Progenitor cell of endocrine pancreas (in vitro differentiated cells): Measurements from ENCODE around the gene SPON2. TPM values are rescaled to one million over a fixed set of nuclear protein-coding genes. Genes with fewer than 3 reads are reported as not detected.
A peak's percentile ranks its signal among the peaks of the same experiment; 100 is the strongest.

ENCODE experiments used
- DNase-seq: peaks from one replicate; pipeline ENCODE4 v3.0.0; 2021; ENCODE audit warnings: low spot score; ENCODE audit not compliant: unreplicated experiment
- H3K27ac Mint-ChIP-seq: 2 replicates; pipeline ENCODE4 v1.8.0; 2021; ENCODE audit warnings: mild to moderate bottlenecking, moderate library complexity, mixed read lengths
- H3K27me3 Mint-ChIP-seq: 2 replicates; pipeline ENCODE4 v1.8.0; 2021; ENCODE audit warnings: mixed read lengths
- H3K36me3 Mint-ChIP-seq: 2 replicates; pipeline ENCODE4 v1.8.0; 2022; ENCODE audit warnings: mixed read lengths; ENCODE audit not compliant: insufficient read depth
- H3K4me1 Mint-ChIP-seq: 2 replicates; pipeline ENCODE4 v1.8.0; 2021; ENCODE audit warnings: low read depth, mixed read lengths
- H3K4me3 Mint-ChIP-seq: 2 replicates; pipeline ENCODE4 v1.8.0; 2021; ENCODE audit warnings: low read depth, mild to moderate bottlenecking, moderate library complexity, mixed read lengths
- H3K9me3 Mint-ChIP-seq: 2 replicates; pipeline ENCODE4 v1.8.0; 2021; ENCODE audit warnings: low read depth, mixed read lengths
- CTCF ChIP-seq: fragments of 200-600 bp; sonication (generic); IDR thresholded peaks from one replicate; pipeline ENCODE4 v1.5.0; 2021; ENCODE audit warnings: antibody characterized with exemption, mild to moderate bottlenecking; ENCODE audit not compliant: unreplicated experiment
- total RNA-seq: library from RNA; stranded (reverse); gene quantifications from 2 replicates; pipeline ENCODE4 v1.2.1, GENCODE V29; 2021

SPON2 gene
- total RNA-seq, 1 donor from 2014 or later: 2.2 TPM

DNA sequence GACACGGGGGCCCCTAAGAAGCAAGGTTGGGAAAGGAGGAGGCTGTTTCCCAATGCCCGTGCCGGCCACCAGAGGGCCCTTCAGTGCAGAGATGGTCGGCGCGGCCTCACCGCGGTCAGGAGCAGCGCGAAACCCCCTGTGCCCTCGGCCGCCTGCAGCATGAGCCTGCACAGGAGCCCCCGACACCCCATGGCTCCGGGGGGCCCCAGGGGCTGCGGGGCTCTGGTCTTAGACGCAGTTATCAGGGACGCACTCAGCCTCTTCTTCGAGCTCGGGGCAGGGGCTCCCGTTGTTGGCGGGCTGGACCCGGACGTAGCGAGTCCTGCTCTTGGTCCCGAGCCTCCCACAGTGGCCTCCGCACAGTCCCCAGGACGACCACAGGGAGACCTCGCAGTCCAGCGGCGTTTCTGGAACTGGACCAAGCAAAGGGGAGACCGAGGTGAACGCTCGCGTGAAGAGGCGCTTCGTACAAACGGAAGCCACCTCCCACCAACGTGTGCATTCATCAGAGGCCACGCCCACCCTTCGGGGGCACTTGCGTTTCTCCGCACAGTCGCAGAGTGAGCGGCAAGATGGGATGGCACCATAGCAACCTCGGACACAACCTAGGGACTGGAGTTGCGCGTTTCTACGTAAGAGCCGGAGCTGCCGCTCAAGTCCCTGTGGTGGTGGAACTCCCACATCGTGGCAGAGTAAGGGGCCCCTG is 5.0 kb downstream of the SPON2 start:
- no peaks in the 10 kb centered on the region for H3K36me3 Mint-ChIP-seq
- H3K9me3 Mint-ChIP-seq: no peaks in the 10 kb centered on the region
- DNase-seq: peak; percentile 66
- peaks cover 2% of the 10 kb centered on the region for H3K4me1 Mint-ChIP-seq
- peak overlapping the region; percentile 60 for H3K4me3 Mint-ChIP-seq
- H3K27me3 Mint-ChIP-seq: peaks cover 46% of the 10 kb centered on the region
- H3K27ac Mint-ChIP-seq: peak overlapping the region; percentile 27
- TF ChIP-seq CTCF: peak; percentile 90

DNA sequence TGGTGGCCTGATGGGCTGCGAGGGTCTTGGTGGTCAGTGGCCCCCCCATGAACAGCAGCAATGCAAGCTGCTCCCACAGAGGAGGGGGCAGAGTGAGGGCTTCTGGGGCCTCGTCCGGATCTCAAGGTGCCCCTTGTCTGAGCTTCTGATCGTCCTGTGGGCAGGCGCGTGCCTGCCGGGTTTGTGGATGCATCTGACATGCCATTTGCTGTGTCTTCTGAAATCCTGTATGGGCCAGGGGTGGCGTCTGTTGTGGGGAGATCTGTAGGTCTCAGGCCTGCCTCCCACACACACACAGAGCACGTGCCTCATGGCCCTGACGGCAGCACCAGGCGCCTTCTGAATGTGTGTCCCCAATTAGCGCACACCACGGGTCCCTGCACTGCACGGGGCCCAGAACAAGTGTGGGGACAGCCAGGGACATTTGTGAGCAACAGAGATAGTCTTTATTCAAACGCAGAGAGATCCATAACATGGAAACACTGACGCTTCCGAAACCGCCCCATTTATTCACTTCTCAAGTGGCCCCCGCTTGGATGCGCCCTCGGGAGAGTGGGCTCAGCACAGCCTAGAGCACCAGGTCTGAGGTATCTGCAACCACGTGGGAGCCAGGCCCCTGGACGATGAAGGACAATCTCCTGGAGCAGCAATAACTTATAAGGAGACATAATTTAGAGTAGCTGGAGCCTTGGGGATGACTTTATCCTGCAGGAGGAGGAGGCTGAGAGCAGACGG is 5.7 kb downstream of the SPON2 start:
- Mint-ChIP-seq H3K4me1 (peaks cover 2% of the 10 kb centered on the region), H3K9me3 (no peaks in the 10 kb centered on the region), H3K27me3 (peaks cover 47% of the 10 kb centered on the region), H3K36me3 (no peaks in the 10 kb centered on the region), H3K4me3 (peak overlapping the region; percentile 60), H3K27ac (no peak overlapping the region)
- TF ChIP-seq CTCF: no peak
- DNase-seq: no peak

- Mint-ChIP-seq H3K36me3 (no peaks in the 10 kb centered on the region), H3K27me3 (peaks cover 44% of the 10 kb centered on the region), H3K27ac (no peak overlapping the region), H3K4me1 (no peaks in the 10 kb centered on the region), H3K9me3 (no peaks in the 10 kb centered on the region), H3K4me3 (no peak overlapping the region)
- no peak for DNase-seq
- no peak for TF ChIP-seq CTCF
These were observed 7.3 kb downstream of the SPON2 start for GRCh38 chr4:1164956-1165545.

GRCh38 chr4:1164444-1164843 is 7.9 kb downstream of the SPON2 start:
- no peaks in the 10 kb centered on the region for H3K9me3 Mint-ChIP-seq
- no peak for TF ChIP-seq CTCF
- no peaks in the 10 kb centered on the region for H3K36me3 Mint-ChIP-seq
- H3K27me3 Mint-ChIP-seq: peaks cover 41% of the 10 kb centered on the region
- no peaks in the 10 kb centered on the region for H3K4me1 Mint-ChIP-seq
- H3K27ac Mint-ChIP-seq: no peak overlapping the region
- H3K4me3 Mint-ChIP-seq: no peak overlapping the region
- DNase-seq: no peak

DNA sequence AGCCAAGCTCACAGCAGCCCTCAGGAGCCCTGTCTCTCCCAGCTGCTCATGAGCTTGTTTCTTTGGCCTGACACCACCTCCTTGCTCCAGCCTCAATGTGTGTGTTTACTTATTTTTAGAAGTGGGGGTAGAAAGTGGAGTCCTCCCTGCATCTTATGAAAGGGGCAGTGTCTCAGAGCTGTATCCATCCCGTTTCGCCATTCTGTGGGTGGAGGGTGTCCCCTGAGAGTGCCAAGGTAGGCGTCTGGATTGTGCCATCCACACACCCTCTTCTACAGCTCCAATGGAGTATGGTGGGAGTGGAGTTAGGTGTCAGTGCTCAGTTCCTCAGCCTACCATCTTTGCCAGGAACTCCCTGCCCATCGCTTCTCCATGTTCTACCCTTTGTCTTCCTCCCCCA is 8.3 kb downstream of the SPON2 start:
- Mint-ChIP-seq H3K9me3 (no peaks in the 10 kb centered on the region), H3K27ac (no peak overlapping the region), H3K4me1 (no peaks in the 10 kb centered on the region), H3K27me3 (peaks cover 40% of the 10 kb centered on the region), H3K36me3 (no peaks in the 10 kb centered on the region), H3K4me3 (no peak overlapping the region)
- DNase-seq: no peak
- no peak for TF ChIP-seq CTCF
